ENCODE results near the gene KANK4.

KANK4 gene

DNA sequence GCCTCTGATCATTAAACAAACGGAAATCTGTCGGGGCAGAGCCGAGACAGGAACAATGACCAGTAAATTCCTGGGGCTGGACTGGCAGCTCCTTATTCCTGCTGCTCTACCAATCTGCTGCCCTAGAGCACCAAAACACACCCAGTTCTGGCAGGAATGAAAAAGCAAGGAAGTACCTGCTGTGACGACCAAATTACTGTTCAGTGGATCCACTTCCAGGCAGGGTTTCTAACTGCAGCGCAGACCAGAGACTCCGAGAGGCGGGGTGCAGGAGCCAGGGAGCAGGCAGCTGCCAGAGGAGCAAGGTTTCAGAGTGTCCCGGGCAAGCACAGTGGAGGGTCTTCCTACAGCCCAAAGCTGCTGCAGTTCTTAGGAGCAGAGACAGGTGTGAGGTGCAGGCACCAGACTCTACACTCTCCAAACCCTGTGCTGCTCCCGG, 32.4 kb downstream of the KANK4 start (continued):
- TF ChIP-seq ZNF70 (CRISPR knock-in tag; IDR thresholded peaks at IDR 0.05) (no peak), ESRRG (CRISPR knock-in tag; IDR thresholded peaks at IDR 0.05) (no peak), BACH2 (CRISPR knock-in tag; IDR thresholded peaks at IDR 0.05; ENCODE audit: borderline replicate concordance) (no peak)
- TF ChIP-seq, protein P1, sequence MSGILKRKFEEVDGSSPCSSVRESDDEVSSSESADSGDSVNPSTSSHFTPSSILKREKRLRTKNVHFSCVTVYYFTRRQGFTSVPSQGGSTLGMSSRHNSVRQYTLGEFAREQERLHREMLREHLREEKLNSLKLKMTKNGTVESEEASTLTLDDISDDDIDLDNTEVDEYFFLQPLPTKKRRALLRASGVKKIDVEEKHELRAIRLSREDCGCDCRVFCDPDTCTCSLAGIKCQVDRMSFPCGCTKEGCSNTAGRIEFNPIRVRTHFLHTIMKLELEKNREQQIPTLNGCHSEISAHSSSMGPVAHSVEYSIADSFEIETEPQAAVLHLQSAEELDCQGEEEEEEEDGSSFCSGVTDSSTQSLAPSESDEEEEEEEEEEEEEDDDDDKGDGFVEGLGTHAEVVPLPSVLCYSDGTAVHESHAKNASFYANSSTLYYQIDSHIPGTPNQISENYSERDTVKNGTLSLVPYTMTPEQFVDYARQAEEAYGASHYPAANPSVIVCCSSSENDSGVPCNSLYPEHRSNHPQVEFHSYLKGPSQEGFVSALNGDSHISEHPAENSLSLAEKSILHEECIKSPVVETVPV (CRISPR knock-in tag; IDR thresholded peaks at IDR 0.05): no peak

DNA sequence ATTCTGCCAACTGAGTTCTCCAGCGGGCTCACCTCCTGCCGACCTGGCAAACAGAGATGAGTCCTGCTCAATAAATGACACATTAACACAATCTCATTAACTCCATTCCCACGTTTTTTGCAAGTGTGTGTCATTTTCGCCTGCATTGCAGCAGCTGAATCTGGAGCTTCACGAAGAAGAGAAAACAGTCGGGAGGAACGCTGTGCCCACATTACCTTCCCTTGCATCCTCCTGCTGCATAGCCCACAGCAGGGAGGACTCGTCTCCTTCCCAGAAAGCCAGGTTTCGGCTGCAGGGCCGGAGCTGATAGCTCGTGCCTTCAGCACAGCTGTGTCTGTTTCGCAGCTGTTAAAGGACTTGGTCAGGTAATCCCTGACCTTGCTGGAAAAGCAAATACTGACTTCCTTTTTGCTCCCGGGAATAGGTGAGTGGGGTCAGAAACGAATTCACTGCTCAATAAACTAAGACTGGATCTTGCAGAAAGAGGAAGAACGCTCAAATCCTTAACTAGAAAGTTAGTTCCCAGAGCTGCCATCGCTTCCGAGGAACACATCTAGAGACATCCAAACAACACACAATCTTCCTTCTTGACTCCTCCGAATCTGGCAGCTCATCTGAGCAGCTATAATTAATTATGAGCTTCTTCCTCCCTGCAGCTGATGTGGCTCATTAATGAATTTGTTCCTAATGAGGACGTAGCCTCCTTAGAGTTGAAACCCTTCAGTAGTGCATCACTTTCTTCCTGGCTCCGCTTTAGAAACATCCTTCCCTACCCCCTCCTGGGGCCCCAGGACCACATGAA, 33.0 kb downstream of the KANK4 start:
- no peak for ATAC-seq
- TF ChIP-seq OSR1 (CRISPR knock-in tag; IDR thresholded peaks at IDR 0.05) (no peak), ZNF8 (CRISPR knock-in tag; IDR thresholded peaks at IDR 0.05) (no peak), SNAI2 (CRISPR knock-in tag; IDR thresholded peaks at IDR 0.05) (no peak), GLIS3 (CRISPR knock-in tag; IDR thresholded peaks at IDR 0.05) (no peak), ISL1 (CRISPR knock-in tag; IDR thresholded peaks at IDR 0.05) (no peak), ZC3H10 (CRISPR knock-in tag; IDR thresholded peaks at IDR 0.05) (no peak), ZFP3 (CRISPR knock-in tag; IDR thresholded peaks at IDR 0.05) (no peak), ARNTL (CRISPR knock-in tag; IDR thresholded peaks at IDR 0.05; ENCODE audit: borderline replicate concordance, low read depth) (no peak), ZNF70 (CRISPR knock-in tag; IDR thresholded peaks at IDR 0.05) (no peak)
- TF ChIP-seq, protein P2, sequence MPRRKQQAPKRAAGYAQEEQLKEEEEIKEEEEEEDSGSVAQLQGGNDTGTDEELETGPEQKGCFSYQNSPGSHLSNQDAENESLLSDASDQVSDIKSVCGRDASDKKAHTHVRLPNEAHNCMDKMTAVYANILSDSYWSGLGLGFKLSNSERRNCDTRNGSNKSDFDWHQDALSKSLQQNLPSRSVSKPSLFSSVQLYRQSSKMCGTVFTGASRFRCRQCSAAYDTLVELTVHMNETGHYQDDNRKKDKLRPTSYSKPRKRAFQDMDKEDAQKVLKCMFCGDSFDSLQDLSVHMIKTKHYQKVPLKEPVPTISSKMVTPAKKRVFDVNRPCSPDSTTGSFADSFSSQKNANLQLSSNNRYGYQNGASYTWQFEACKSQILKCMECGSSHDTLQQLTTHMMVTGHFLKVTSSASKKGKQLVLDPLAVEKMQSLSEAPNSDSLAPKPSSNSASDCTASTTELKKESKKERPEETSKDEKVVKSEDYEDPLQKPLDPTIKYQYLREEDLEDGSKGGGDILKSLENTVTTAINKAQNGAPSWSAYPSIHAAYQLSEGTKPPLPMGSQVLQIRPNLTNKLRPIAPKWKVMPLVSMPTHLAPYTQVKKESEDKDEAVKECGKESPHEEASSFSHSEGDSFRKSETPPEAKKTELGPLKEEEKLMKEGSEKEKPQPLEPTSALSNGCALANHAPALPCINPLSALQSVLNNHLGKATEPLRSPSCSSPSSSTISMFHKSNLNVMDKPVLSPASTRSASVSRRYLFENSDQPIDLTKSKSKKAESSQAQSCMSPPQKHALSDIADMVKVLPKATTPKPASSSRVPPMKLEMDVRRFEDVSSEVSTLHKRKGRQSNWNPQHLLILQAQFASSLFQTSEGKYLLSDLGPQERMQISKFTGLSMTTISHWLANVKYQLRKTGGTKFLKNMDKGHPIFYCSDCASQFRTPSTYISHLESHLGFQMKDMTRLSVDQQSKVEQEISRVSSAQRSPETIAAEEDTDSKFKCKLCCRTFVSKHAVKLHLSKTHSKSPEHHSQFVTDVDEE (CRISPR knock-in tag; IDR thresholded peaks at IDR 0.05): no peak
- TF ChIP-seq, protein P3, sequence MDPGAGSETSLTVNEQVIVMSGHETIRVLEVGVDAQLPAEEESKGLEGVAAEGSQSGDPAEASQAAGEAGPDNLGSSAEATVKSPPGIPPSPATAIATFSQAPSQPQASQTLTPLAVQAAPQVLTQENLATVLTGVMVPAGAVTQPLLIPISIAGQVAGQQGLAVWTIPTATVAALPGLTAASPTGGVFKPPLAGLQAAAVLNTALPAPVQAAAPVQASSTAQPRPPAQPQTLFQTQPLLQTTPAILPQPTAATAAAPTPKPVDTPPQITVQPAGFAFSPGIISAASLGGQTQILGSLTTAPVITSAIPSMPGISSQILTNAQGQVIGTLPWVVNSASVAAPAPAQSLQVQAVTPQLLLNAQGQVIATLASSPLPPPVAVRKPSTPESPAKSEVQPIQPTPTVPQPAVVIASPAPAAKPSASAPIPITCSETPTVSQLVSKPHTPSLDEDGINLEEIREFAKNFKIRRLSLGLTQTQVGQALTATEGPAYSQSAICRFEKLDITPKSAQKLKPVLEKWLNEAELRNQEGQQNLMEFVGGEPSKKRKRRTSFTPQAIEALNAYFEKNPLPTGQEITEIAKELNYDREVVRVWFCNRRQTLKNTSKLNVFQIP (CRISPR knock-in tag; IDR thresholded peaks at IDR 0.05; ENCODE audit: borderline replicate concordance, low read depth): no peak
- TF ChIP-seq, protein P4, sequence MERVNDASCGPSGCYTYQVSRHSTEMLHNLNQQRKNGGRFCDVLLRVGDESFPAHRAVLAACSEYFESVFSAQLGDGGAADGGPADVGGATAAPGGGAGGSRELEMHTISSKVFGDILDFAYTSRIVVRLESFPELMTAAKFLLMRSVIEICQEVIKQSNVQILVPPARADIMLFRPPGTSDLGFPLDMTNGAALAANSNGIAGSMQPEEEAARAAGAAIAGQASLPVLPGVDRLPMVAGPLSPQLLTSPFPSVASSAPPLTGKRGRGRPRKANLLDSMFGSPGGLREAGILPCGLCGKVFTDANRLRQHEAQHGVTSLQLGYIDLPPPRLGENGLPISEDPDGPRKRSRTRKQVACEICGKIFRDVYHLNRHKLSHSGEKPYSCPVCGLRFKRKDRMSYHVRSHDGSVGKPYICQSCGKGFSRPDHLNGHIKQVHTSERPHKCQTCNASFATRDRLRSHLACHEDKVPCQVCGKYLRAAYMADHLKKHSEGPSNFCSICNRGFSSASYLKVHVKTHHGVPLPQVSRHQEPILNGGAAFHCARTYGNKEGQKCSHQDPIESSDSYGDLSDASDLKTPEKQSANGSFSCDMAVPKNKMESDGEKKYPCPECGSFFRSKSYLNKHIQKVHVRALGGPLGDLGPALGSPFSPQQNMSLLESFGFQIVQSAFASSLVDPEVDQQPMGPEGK (CRISPR knock-in tag; IDR thresholded peaks at IDR 0.05; ENCODE audit: borderline replicate concordance): no peak

DNA sequence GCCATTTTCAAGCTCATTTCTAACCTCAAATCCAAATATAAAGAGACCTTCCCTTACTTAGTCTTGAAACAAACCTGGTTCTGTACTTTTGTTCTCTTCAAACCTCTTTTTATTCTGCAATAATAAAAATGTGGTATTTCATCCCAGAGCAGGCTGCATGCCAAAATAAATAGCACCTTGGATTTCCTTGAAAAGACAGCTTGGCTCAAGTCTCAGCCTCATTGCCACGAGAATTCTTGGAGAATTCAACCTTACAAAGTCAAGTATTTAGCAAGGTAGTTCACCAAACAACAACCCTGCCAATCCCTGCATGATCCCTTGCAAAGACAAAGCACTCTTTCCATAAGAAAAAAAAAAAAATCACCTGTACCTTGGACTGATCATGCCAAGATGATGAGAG, 33.8 kb downstream of the KANK4 start:
- TF ChIP-seq CSDC2 (CRISPR knock-in tag; IDR thresholded peaks at IDR 0.05): no peak
- TF ChIP-seq ZFP30 (CRISPR knock-in tag; IDR thresholded peaks at IDR 0.05): no peak
- no peak for TF ChIP-seq RARB (CRISPR knock-in tag; IDR thresholded peaks at IDR 0.05)
- TF ChIP-seq, protein P1 (CRISPR knock-in tag; IDR thresholded peaks at IDR 0.05): no peak
- TF ChIP-seq ZNF70 (CRISPR knock-in tag; IDR thresholded peaks at IDR 0.05): no peak
- TF ChIP-seq, protein P3 (CRISPR knock-in tag; IDR thresholded peaks at IDR 0.05; ENCODE audit: borderline replicate concordance, low read depth): no peak
- TF ChIP-seq ZNF565 (CRISPR knock-in tag; conservative IDR thresholded peaks at IDR 0.05; ENCODE audit: low read depth): no peak
- no peak for TF ChIP-seq BACH2 (CRISPR knock-in tag; IDR thresholded peaks at IDR 0.05; ENCODE audit: borderline replicate concordance)
- no peak for TF ChIP-seq ESRRG (CRISPR knock-in tag; IDR thresholded peaks at IDR 0.05)
- no peak for TF ChIP-seq ARNTL (CRISPR knock-in tag; IDR thresholded peaks at IDR 0.05; ENCODE audit: borderline replicate concordance, low read depth)
- TF ChIP-seq, protein P2 (CRISPR knock-in tag; IDR thresholded peaks at IDR 0.05): no peak
- no peak for ATAC-seq
